ENCODE data around the gene CRB1.

- TF ChIP-seq CTCF (IDR thresholded peaks at IDR 0.05) (no peak), POLR2AphosphoS5 (IDR thresholded peaks at IDR 0.05) (no peak), POLR2A (IDR thresholded peaks at IDR 0.05) (no peak)
Observed at GRCh38 chr1:197284966-197285365, 16.9 kb downstream of the CRB1 start.
